Renal cortical epithelial cell (primary cell): ENCODE results near the gene ARID3C. TPM values are rescaled to one million over a fixed set of nuclear protein-coding genes. Genes with fewer than 3 reads are reported as not detected.

Experiments used
- DNase-seq: peaks from one replicate; pipeline ENCODE4 v3.0.0-alpha.2; 2011; ENCODE audit warnings: low read depth
- total RNA-seq: library from RNA; depleted of rRNA; stranded (reverse); fragments of >200 nt; gene quantifications from 2 replicates; pipeline ENCODE4 v1.2.3, GENCODE V29; 2014

Gene ARID3C
- total RNA-seq, 1 donor from 2014 or later: not detected

DNA sequence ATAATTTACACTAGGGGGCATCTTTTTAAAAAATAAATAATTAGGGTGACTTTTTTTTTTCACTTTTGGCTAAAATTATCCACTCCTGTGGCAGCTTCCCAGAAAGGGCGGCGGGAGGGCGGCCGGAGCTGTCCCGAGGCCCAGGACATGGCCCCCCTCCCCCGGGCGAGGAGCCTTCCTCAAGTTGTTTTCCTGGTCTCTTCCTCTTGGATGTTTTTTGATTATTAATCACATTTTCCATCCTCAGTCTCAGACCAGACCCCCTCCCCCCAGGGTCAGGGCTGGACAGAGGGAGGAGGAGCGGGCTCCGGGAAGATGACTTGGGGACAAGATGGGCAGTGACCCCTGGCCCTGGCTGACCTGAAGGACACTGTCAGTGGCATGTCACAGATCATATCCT, 34.7 kb downstream of the ARID3C start:
- DNase-seq: no peak

DNA sequence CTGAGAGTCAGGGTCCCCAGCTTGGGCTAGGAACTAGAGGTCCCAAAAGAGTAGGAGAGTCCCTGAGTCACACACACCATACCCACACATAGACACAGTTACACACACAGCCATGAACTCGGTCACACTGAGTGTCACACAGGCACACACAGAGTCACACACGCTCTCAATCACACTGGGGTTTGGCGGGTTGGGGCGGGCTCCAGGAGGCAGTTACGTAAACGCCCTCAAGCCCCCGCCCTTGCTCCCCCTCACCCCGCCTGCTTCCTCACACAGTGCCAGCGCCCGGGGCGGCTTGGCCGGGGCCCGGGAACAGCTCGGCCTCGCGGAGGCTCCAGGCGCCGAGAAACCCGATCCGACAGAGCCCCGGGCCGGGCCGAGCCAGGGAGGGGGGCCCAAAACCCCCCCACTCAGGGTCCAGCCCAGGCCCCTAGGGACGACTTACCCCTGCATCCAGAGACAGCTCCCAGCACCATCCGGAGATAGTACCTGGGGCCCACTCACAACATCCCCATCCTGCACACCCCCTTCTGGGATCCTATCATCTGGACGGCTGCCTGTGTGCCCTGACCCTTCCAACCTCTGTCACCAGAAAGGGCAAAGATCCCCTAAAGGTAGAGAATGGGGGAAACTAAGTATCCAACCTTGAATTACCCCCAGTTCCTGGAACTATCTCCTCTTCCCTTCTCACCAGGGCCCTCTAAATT, 35.8 kb downstream of the ARID3C start:
- DNase-seq: no peak

DNA sequence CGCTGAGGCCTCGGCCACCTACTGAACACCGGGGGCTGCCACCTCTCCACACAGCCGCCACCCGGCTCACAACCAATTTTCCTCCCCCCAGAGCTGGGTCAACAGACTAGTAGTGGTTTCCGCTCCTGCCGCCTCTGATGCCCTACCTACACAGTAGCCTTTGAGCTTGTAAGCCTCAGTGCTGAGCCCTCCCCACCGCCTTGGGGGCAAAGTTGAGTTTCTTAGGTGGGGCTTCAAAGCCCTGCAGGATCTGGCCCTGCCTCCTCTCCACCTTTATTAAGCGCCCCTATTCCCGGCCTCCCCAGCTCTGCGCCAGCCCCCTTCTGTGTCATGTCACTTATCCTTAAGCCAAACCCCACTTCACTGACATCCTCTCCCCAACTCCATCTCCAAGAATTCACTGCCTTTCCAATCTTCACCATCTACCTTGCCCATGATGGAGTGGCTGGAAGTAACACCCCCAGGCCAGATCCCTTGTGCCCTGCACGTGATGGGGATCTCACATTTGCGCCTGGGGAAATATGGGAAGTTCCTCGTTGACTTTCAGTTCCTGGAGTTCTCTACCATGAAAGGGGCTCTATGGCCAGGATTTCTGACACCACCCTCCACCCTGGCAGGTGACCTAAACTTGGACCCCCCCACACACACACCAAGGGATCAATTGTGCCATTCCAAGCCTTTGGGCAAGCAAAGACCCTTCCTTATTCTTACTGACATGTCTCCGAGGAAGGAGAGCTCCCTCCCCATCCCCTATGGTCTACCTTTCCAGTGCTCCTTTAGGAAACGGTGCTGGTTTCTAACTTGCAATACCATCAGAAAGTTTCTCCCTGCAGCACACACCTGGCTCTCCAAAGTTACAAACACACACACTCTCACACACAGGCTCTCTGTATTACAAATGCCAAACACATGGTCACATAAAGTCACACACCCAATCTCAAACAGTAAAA, 36.7 kb downstream of the ARID3C start:
- no peak for DNase-seq

DNA sequence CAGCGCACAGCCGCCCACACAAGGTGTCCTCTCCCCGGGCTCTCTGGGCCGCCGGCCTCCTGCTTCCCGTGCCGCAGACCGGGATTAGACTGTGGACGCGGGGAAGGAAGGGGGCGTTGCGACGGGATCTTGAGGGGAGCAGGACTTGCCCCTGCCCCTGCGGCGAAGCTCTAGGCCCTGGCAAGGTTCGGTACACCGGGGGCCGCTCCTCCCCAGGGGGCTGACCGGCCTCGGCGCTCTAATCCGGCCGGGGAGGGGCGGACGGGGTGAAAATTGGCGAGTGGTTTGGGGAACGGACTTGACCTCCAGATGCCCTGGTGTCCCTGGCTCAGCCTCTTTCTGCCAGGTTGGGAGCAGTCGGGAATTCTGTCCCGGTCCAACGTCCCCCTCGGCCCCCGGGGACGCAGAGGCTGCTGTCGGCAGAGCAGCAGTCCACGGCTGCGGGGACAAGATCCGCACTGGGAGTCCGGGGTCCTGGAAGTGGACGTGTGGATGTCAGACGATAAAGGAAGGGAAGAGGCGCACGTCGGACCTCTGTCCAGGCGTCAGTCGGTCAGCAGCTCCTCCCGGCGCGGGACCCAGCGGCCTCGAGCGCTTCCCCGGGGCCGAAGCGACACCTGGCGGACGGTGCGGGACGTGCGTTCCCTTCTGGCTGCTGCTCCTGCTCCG, 37.5 kb downstream of the ARID3C start:
- DNase-seq: peak; percentile 19

DNA sequence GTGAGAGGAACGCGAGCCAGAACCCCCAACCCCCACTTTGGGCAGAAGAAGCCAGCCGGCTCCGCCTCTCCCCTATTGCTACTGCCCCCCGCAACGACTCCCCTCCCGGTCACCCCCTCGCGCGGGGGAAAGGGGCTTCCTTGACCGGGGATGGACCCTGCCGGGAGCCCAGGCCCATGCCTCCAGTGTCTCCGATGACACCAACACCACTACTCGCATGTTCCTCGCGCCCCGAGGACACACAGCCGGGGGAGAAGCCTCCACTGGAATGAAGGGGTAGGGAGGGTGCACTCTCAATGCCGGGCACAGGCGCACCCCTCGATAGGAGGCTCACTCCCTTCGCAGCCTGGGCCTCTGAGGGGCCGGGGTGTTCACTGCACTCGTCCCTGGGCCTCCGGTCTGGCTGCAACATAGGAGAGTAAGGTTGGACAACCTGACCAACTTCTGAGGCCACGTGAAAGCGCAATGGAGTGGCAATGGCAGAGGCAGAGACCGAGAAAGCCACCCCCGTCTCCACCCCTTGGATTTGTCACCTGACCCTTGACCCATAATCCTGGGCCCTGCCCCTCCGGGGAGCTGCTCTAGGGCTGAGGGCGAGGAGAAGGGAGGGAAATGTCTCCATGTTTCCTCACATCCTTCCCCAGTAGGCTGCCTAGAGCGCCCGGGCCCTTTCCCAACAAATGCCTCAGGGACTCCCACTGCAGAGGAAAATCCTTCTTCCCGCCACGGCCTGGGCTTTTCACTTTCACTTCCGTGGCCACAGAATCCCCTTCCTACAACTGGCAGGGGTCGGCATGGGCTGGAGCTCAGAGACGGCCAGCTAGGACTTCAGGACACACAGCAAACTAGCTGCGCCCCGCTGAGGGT, 38.3 kb downstream of the ARID3C start:
- no peak for DNase-seq

DNA sequence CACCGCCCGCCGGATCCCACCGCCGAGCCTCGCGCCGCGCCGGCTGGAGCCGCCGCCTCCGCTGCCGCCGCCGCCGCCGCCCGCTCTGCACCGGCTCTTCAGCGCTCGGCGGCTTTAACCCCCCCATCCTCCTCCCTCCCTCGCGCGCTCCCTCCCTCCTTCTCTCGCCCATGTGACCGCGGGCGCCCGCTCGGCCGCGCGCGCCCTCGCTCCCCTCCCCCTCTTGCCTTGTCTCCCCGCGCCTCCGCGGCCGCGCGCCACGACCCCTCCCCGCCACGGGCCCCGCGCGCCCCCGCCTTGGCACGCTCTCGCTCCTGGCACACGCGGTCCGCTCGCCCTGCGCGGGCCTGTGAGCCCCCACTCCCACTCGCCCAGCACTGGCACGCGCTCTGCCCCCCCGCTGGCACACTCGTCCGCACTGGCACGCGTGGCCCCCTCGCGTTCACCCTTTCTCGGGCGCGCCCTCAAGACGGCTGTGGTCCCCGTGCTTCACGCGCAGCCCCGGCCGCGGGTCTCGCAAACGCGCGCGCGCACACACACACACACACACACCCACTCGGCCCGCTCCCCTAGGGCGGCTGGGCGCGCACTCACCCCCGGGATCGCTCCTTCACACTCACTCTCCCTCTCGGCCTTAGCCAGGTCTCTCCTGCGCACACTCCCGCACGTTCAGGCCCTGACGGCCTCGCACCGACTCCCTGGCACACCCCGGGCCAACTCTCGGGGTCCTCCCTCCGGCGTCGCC, 39.1 kb downstream of the ARID3C start, which contains the start of gene CNTFR:
Gene CNTFR (minus strand): TSS at position 89 of the 745 bp plus-strand sequence. CDS start 20,743 bp downstream, outside the sequence.
- no peak for DNase-seq

DNA sequence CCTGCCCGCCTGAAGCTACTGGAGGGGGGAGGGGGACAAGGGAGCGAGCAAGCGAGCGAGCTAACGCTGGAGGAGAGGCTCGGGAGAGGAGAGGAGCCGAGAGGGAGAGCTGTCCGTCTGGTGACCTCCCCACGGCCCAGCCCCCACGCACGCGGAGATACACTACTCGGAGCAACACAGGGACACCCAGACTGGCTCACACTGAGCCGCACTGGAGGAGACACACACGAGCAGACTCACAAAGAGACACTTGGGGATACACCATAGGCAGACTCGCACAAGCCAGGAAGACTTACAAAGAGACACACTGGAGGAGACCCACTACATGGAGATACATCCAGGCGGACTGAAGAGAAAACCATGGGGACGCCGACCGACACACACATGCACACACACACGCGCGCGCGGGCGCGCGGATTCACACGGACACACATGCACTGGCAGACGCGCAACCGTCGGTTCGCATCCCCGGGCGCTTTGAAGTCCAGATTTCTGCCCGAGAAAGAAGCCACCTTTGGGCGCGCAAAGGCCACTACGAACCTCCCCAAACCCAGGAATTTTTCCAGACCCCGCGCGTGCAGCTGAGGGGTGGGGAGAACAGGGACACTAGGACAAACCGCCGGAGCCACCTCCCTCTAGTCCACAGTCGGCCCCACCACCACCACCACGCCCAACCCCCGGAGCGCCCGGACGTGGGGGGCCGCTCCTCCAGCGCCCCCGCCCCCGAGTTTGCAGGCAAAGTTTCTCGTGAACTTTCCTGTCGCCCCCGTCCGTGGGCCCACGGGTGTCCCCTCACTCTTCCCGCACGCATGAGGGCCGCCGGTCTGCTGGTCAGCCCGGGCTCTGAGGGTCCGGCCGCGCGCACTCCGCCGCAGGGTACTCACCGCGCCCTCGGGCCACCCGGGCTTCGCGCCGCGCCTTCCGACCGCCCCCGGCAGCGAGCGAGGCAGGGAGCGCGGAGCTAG, 39.9 kb downstream of the ARID3C start:
- DNase-seq: no peak

DNA sequence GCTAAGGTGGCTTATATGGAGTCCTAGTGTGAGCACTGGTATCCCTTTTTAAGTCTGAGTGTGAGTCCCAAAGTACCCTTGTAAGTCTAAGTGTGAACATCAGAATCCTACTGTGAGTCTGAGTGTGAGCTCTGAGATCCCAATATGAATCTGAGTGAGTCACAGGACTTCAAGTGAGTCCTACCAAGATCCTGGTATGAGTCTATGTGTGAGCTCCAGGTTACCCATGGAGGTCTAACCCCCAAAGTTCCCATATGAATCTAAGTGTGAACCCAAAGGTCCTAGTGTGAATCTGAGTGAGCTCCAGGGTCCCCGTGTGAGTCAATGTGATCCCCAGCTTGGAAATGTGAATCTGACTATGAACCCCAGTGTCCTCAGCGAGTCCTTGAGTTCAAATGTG, 41.6 kb downstream of the ARID3C start:
- no peak for DNase-seq

DNA sequence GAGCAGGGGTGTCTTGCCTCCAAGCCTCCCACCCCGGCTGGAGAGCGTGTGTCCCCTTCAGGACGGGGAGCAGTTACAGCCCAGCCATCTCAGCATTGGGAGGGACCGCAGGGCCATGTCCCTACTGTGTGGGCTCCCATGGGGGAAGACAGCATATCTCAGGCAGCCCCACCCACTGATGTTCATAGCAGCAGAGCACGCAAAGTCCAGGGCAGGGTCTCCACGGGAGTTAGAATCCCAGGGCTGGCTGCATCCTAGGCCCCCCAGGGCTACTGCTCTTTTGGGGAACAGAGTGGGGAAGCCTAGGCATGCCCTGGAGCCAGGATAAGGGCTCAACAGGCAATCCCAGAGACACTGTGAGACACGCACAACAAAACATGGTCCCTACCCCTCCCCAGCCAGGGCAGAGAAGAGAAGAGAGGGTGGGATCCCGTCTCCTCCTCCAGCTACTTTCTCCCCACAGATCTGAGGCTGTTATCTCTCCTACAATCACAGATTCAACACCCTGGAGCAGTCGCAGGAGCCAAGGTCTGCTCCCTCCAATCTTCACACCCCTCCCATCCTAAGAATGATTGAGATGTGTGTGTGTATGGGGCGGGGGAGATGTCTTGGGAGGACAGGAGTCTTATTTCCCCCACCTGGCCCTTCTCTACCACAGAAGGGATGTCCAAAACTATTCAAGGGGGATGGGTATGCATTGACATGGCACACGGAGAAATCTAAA, 42.8 kb downstream of the ARID3C start:
- DNase-seq: no peak

DNA sequence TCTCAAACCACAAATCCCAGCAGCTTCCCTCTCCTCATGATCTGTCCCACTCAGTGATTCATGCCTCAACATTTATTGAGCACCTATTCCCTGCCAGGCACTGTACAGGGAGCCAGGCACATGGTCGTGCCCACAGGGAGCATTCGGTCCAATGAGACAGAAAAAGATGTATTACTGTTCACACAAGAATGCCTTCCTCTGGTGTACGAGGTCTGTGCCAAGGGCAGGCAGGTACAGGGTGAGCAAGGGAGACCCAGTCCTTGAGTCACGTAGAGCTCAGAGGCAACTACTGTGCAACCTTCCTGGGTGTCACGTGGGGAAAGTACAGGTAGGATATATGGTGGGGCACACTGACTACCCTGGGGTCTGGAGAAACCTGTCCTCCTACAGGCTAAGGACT, 43.9 kb downstream of the ARID3C start:
- DNase-seq: no peak

DNA sequence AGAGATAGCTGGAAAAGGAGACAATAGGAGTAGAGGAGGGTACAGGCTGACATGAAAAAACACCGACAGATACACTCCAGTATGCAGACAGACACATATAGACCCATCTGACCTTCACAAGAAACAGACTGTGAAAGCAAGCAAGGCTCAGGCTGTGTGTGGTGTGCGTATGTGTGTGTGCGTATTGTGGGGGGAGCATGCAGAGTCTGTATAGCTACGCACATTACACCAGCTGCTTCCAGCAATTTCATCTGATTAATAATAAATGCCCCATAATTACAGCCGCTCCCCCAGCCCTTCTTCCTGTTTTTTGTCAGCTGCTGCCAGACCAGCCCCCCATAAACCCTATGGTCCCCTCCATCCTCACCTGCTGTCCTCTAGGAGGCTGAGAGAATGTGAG, 46.1 kb downstream of the ARID3C start:
- DNase-seq: no peak

DNA sequence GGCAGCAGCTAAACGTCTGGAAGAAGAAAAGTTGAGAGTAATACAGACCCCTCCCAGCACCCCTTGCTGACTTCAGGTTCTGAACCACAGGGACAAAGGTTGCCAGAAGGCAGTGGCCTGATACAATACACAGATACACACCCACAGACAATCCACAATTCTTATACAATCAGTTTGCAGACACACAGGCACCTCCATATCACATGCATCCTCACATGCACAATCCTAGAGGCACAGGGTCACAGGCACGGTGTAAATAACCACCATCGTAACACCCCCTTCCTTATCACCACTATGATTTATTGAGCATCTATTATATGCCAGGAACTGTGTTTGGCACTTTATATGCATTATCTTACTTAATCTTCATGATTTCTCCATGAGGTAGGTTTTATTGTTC, 47.5 kb downstream of the ARID3C start:
- no peak for DNase-seq

DNA sequence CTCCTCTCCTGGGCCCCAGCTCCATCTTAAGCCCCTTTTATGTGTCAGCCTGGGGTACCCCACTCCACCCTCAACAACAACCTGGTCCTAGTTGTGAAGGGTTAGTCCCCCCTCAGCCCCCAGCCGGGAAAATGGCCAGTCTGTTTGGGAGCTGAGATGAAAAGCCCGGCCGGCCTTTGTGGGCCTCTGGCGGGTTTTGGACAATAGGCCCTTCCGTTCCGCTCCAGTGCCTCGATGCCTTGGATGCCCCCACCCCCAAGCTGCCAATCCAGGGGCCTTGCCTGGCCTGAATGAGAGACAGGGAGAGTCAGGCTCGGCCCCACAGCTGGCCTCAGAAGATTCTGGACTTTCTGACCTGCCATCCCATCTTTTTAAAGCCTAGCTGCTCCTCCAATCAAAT, 48.5 kb downstream of the ARID3C start:
- DNase-seq: no peak

DNA sequence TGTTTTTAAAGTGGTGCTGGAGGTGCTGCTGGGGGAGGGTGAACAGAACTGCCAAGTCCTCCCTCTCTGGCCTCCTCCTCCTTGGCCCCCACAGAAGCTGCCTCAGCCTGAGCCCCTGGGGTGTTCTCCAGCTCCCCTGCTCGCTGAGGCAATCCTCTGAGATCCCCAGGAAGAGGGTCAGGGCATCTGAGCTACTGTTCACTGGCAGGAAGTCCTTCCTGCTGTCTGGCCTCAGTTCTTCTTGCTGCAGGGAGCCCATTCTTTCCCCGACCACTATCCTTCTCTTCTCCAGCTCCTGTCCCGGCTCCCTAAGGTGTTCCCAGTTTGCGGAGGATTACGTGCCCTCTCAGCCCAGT, 49.1 kb downstream of the ARID3C start:
- no peak for DNase-seq

DNA sequence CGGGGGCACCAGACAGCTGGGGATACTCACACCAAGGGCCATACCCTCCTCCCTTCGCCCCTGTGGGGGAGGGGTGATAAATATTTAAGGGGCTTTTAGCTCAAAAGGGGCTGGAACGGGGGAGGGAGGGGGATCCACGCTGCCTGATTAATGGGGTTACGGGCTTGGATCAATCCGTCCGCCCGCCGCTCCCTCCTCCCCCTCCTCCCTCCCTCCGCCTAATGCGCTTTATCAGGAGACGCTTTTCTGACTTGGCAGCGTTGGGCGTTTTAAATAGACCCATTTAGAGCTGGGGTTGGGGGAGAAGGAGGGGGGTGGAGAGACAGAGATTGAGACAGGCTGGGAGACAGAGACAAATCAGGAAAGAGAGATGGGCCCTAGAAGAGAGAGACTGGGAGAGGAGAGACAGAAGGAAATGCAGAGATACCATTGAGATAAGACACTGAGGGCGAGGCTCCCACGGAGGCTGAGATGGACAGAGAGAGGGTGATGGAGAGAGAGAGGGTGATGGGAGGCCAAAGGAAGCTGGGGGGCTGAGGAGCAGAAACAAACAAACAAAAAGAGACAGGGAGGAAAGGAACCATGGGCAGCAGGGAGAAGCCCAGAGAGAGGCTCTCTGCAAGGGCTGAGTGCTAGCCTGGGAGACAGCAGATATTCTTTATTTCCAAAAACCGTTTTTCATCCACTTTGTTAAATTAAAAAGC, 49.6 kb downstream of the ARID3C start:
- no peak for DNase-seq

DNA sequence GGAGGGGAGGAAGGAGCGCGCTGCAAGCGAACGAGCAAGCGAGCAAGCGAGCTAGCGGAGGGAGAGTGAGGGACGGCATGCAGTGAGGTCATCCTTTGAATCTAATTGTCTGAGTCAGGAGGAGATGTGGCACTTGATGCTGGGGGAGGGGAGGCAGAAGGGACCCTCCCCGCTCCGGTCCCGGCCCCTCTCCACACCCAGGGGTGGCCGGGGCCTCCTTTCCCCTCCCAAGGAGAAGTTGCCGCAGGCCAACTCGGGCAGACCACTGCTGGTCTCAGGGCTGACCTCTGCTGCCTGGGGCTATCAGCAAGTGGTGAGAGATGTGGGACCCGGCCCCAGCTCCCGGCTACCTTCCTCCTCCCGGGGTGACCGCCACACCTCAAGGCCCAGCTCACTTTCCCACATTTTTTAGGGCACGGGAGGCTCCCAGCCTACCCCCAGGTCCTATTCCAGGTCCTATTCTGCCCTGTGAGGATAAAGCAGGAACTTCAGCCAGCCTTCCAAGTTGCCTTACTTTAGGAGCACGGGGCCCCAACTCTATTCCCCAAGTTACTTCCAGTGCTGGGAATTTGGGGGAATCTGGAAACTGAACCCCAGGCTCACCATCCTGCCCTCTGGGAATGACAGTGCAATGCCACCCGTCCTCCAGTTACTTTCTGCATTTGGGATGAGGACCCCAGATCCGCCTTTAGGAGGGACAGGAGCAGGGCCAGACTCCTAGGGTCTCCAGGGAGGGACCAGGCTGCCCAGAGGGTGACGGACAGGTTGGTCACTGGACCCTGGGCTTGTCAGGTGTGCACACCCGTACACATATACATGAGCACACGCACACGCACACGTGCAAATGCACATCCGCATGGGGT, 50.4 kb downstream of the ARID3C start:
- peak; percentile 15 for DNase-seq
